LNCaP clone FGC (cell line): ENCODE results near the gene MMP12.

Experiments
- DNase-seq: peaks from one replicate; pipeline ENCODE4 v3.0.0-alpha.2; 2011; ENCODE audit warnings: low read depth
- H3K4me3 ChIP-seq: 2 replicates; pipeline ENCODE4 v1.5.1; 2011; ENCODE audit warnings: mild to moderate bottlenecking, low read depth, low read length, control low read depth
- CTCF ChIP-seq: IDR thresholded peaks from 2 replicates; pipeline ENCODE4 v1.5.1; 2012; ENCODE audit warnings: mild to moderate bottlenecking; ENCODE audit not compliant: control insufficient read depth, insufficient read depth; ENCODE audit errors: extremely low read depth

The MMP12 gene

GRCh38 chr11:102830001-102830727 lies 44.6 kb downstream of the MMP12 start:
- no peak for TF ChIP-seq CTCF
- no peak for DNase-seq
- no peak overlapping the region for H3K4me3 ChIP-seq

- no peak for DNase-seq
- H3K4me3 ChIP-seq: no peak overlapping the region
- TF ChIP-seq CTCF: no peak
Measured at GRCh38 chr11:102829316-102830000, 45.3 kb downstream of the MMP12 start.

GRCh38 chr11:102824556-102824955 lies 50.2 kb downstream of the MMP12 start:
- TF ChIP-seq CTCF: no peak
- no peak for DNase-seq

GRCh38 chr11:102819491-102819890 lies 55.3 kb downstream of the MMP12 start:
- no peak for DNase-seq
- TF ChIP-seq CTCF: no peak
- no peak overlapping the region for H3K4me3 ChIP-seq

More at GRCh38 chr11:102824556-102824955, 50.2 kb downstream of the MMP12 start:
- H3K4me3 ChIP-seq: no peak overlapping the region

- TF ChIP-seq CTCF: no peak
- no peak overlapping the region for H3K4me3 ChIP-seq
- no peak for DNase-seq
Measured at GRCh38 chr11:102813484-102813883, 61.3 kb downstream of the MMP12 start.
